CD4-positive, alpha-beta T cell treated with Interleukin-6 at 100 ng/mL for 8 hours (primary cell): ENCODE measurements around the gene MAPKAP1.
A peak's percentile ranks its signal among the peaks of the same experiment; 100 is the strongest.

Source experiments
- DNase-seq: peaks from one replicate; pipeline ENCODE4 v3.0.0-alpha.2; 2020; ENCODE audit warnings: mixed read lengths, low spot score

Gene MAPKAP1

DNA sequence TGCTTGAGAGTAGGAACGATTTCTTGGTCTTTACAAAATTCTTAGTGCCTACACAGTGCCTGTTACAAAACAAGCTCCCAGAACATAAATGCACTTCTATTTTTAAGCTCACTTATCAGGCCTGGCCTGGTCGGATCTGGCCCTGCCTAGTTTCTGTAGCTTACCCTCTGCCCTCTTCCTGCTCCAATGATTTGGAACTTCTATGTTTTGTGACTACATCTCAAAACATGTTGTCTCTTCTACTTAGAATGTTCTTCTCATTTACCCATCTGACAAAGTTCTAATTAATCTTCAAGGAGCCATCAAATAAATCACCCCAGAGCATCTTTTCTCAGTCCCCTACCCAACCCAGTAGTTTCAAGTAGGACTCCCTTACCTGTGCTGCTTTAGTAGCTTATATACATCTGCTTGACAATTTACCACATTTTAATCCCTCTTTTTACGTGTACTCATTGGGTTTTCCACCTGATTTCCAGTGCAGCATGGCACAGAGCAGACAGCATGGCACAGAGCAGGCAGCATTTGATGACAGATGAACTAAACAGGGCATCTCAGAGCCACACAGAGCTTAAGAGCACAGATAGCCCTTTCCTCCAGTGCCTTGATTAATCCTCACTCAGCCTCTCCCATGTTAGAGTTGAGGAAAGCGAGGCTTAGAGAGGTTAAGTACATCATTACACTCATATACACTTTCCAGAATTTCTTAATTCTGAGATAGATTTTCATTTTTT is 171.9 kb downstream of the MAPKAP1 start:
- no peak for DNase-seq

DNA sequence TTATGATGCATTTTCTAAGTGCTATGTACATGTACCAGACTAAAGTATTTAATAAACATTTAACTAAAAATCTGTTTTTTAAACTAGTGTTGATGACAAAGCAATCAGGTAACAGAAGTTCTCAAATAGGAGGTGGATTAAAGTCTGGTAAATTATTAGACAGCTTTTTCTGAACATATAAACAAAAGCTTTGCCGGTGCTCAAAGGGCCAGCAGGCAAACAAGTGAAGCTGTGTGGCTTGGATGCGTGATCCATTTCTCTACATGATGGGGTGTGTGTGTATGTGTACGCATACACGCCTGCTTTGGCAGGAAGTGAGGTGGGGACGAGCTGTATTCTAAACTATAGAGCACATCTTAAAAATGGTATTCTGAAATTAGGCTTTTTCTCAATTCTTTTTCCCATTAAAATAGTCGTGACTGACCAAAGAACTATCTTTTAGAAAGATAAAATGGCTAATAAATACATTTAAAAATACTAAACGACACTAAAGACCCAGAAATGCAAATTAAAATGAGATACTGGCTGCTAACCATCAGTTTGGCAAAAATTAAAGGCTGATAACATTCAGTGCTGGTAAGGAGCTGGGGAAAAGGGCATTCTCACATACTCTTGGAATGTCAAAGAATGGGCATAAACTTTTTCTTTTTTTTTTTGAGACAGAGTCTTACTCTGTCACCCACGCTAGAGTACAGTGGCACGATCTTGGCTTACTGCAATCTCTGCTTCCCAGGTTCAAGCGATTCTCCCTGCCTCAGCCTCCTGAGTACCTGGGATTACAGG is 174.0 kb downstream of the MAPKAP1 start:
- DNase-seq, result no peak

DNA sequence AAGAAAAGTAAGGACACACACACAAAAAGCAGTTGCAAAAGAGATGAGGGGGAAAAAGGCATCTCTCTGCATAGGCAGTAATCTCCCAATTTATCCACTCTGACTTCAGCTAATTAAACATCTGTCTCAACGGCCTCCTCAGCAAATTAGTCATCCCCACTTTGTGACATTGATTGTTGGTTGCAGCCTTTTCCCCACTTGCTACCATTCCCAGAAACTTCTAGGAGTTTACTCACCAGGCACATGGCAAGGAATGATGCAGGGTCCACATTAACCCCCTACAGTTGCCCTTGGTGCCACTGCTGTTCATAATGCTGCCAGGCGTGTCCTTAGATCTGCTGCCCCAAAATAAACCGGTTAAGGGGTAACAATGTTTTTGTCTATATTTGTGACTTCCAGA is 174.6 kb downstream of the MAPKAP1 start:
- no peak for DNase-seq

DNA sequence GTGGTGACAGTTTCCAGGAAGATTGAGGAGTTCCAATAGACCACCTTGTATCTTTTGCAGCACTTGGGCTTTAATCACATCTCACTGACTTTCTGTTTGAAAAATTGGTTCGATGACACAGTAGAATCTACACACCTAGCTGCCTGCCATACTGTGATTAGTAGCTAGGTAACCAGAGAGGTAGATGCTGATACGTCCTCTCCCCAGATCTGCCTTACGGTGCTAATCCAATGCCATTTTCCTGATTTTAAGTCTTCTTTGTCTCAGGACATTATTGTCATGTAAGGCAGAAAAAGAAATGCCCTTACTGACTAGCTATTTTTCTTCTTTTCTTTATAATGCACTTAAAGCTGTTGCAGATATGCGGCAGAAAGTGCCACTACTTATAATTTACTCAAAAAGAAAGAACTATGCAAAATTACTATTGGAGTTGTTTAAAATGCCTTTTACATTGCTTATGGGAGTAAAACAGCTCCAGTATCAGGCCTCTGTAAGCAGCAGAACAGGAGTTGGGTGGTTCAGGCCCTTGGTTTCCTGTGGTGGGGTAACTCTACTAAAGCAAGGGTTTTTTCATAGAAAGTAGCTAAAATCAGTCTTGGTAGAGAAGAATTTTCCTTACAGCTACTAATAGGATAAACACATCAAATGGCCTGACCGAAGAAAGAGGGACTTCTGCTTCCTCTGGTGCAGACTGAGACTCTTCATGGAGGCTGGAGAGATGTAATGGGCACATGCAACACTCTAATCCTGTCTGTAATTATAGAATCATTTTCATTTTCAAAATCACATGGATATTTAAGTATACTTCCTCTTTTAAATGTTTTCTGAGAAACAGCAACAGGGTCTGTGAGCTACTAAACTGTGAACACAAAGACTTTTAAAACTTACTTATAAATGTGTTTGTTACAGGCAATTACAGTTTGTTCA is 177.2 kb downstream of the MAPKAP1 start:
- DNase-seq, result no peak

DNA sequence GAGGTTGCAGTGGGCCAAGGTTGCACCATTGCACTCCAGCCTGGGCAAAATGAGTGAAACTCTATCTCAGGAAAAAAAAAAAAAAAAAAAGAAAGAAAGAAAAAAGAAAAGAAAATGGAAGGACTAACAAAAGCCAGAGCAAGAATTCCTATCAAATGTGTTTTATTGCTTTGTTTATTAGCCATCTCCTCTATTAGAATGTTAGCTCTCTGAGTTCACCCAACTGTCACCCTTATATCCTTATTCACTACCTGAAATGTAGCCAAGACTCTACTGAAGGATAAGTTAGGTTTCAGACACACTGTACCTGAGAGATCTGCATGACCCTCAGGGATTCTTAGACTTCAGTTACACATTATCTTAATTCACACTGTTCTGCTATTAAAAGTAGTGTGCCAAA is 177.9 kb downstream of the MAPKAP1 start:
- DNase-seq, result no peak

DNA sequence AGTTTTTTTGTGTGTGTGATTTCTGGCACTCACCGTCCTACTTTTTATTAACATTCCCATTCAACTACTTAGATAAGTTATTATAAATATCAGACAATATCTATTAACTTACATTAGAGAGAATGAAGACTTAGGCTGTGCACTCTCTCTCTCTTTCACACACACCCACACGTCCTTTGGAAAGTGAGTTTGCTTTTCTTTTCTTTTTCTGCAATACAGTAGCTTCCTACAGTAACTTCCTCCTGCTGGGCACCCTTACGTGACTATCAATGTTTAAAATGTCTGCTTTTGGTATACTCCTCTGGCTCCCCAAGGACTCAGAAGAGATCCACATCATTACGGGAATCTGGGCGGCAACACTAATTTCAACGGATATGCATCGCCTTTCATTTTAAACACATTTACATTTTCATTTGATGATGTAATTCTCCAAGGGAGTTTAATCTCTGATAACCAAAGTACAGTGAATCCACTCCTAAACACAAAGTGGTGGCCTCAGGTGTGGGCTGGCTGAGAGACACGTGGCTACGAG is 179.5 kb downstream of the MAPKAP1 start:
- DNase-seq, result no peak

- no peak for DNase-seq
These were observed 180.9 kb downstream of the MAPKAP1 start for GRCh38 chr9:125525921-125526631.

DNA sequence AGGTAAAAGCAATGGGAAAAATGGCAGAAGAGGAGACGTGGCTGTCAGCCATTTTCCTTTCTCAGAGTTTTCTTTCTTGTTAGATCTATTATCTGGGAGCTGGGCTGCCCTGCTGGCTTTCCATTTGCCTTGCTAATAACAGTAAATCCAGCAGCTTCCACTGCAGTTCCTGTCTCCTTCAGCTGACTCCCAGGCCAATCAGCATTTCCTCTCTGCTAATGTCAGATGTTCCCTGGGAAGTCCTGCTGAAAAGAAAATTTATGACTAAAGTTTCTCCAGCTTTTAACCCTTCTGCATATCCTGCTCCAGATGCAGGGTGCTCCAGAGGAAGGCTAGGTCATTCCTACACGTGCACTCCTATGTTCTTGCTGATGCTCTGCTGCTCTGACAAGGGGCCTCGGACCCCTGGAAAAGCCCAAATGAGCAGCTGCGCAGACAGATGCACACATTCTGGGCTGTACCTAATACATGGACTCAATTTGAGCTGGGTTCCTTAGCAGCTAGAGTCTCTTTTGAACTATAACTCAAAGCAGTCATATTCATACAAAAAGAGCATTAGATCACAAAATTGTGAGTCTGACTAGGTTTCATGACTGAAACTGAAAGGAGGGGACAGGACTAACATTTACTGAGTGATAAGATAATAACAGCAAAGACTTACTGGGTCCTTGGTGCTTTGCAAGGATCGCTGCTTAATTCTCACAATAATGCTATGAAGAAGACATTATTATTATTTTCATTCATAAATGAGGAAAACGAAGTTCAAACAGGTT is 182.2 kb downstream of the MAPKAP1 start:
- DNase-seq, result no peak

DNA sequence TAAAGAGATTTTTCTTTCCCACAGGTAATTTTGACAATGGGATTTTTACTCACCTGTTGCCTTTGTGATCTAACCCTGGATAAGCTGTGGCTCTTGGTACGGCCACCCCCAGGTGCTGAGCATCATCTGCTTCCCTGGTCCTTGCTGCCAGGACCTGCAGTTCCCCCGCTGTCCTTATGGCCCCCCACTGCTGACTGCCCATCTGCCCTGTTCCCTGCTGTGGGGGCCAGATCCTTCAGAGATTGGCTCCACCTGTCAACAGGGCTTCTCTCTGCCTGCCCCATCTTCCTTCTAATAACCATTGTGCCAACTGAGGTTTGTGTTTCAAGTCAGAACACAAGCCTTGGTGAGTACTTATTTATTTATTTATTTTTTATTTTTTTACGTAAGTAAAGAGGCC is 183.3 kb downstream of the MAPKAP1 start:
- no peak for DNase-seq

- no peak for DNase-seq
These were observed 184.7 kb downstream of the MAPKAP1 start for GRCh38 chr9:125522328-125522725.

- peak; percentile 42 for DNase-seq
These were observed 185.3 kb downstream of the MAPKAP1 start for GRCh38 chr9:125521462-125522327.

DNA sequence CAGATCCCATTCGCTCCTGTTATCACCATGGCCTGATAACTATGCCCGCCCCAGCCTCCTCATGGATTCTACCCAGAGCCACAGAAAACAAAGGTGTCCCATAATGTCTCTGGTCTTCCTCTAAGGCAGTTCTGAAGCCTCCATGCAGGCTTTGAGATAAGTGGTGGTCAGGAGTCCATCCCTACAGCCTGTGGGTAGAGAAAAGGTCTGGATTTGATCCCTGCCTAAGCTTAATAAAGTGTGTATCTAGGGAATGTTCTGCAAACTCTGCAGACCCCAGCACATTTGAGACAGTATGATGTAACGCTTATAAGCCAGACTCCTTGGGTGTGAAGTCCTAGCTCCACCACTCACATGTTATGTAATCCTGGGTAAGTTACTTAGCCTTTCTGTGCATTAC is 187.3 kb downstream of the MAPKAP1 start:
- no peak for DNase-seq

- DNase-seq, result no peak
These were observed 189.4 kb downstream of the MAPKAP1 start for GRCh38 chr9:125517577-125517976.

DNA sequence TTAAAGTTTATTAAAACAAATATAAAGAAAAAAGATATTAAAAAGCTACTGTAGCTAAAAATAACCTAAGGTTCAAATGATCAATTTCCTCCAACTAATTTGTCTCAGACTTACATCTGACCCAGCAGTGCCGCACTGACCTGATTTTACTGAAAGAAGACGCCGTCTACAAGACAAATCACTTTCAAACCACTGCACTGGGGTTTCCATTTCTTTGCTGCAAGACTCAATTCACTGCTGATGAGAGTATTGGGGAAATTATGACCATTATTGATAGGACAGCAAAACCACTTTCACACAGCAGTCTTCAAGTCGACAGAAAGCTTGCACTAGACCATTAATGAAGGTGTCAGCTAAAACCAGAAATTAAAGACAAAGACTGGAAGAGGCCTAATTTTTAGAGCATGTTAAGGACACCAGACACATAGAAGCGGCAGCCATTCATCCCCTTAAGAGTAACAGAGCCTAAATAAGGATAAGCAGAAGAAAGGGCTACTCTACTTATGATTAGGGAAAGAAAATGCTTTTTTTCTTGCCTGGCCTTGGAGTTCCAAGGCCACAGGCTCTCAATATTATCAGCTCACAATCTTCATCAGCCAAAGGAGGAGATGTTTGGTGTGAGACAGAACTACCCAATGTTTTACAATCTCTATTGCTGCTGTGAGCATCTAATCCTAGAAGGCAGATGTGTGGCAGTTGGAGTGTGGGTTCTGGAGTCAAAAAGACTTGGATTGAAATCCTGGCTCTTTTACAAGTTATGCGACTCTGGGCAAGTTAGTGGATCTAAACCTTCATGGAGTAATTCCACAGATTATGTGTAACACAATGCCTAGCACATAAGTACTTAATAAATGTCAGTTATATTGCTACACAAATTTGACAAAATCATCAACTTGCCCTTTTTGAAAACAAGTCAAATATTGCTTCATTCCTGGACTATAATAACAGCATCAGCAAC is 190.7 kb downstream of the MAPKAP1 start:
- DNase-seq, result no peak

GRCh38 chr9:125515281-125515680 is 191.7 kb downstream of the MAPKAP1 start:
- no peak for DNase-seq

GRCh38 chr9:125514468-125514867 is 192.5 kb downstream of the MAPKAP1 start:
- DNase-seq, result no peak

DNA sequence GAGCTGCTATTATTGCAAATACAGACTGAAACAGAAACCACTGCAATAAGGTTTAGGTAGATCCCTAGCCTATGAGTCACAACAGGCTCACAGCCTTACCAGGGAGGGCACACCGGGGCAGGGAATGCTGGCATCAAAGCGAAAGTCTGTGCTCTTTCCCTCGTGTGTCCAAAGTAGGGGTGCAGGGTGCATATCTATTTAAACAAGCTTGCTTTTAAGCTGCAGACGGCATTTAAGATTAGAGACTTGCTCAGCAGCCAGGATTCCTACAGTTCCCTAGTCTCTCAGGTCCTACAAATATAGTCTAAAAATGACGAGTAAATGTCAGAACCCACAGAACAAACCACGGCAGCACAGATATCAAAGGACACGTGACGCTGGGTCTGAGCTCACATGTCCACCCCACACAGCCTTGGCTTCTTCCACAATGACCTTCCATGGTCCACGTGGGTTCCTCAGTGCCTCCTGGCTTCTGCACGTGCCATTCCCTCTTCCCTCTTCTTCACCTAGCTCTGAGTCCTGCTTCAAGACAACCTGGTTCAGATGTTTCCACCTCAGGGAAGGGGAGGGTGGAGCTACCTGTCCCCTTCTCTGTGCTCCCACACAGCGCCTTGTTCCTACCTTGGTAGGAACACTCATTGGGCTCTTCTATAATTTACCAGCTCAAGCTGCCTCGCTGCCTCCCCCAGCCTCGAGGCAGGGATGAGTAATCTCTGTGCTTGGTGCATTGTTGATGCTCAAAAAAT is 193.2 kb downstream of the MAPKAP1 start:
- no peak for DNase-seq

DNA sequence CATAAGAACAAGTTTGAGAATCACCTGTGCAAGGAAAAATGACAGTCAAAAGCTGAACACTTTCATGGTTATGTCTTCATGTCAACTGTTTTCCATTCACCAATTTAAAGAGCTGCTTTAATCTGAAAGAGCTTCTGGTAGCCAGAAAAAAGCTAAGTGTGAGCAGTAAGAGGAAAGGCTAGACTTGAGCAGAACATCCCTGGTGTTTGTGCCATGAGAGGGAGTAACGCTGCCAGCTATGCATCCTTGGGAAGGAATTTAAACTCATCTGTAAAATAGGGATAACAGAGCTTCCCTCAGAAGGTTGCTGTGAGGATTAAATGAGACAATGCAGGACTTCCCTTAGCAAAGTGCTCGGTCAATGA is 193.7 kb downstream of the MAPKAP1 start:
- DNase-seq, result no peak
